COR-L47 (cell line): ENCODE results near the gene RNF126.
"Not testable (repeated sequence)": the region's sequence is repeated elsewhere in the genome, so short reads cannot be mapped to it uniquely, and the experiment has no call there.

Experiments used
- DNase-seq: peaks from one replicate; lab custom pipeline; 2025; lab: John Stamatoyannopoulos, UW

The RNF126 gene

GRCh38 chr19:646779-647565, 16.0 kb downstream of the RNF126 start:
- no peak for DNase-seq

- no peak for DNase-seq
These were observed 16.9 kb downstream of the RNF126 start for GRCh38 chr19:645912-646778.

GRCh38 chr19:644789-645188, 18.2 kb downstream of the RNF126 start:
- no peak for DNase-seq

- DNase-seq: no peak
These were observed 18.7 kb downstream of the RNF126 start for GRCh38 chr19:644363-644762.

- no peak for DNase-seq
These were observed 19.3 kb downstream of the RNF126 start for GRCh38 chr19:643736-644135.

- no peak for DNase-seq
These were observed 20.0 kb downstream of the RNF126 start for GRCh38 chr19:642767-643727.

GRCh38 chr19:641702-642101, 21.3 kb downstream of the RNF126 start:
- no peak for DNase-seq

- no peak for DNase-seq
These were observed 22.3 kb downstream of the RNF126 start for GRCh38 chr19:640606-641189.

GRCh38 chr19:640161-640558, 22.9 kb downstream of the RNF126 start:
- no peak for DNase-seq

GRCh38 chr19:639253-640160, 23.5 kb downstream of the RNF126 start, which contains the start of gene FGF22:
Gene FGF22 (plus strand): TSS chr19:639879. CDS start chr19:639926, 47 bp downstream.
- DNase-seq: peak; percentile 64

GRCh38 chr19:638906-639252, 24.1 kb downstream of the RNF126 start:
- no peak for DNase-seq

- DNase-seq: no peak
These were observed 27.9 kb downstream of the RNF126 start for GRCh38 chr19:634975-635652.

- DNase-seq: no peak
These were observed 29.0 kb downstream of the RNF126 start for GRCh38 chr19:633786-634639.

GRCh38 chr19:633068-633785, 29.8 kb downstream of the RNF126 start, which contains the start of gene POLRMT:
Gene POLRMT (minus strand): TSS chr19:633537. CDS start chr19:633512, 25 bp downstream.
- DNase-seq: peak; percentile 98

GRCh38 chr19:632579-633067, 30.4 kb downstream of the RNF126 start:
- no peak for DNase-seq

- no peak for DNase-seq
These were observed 32.9 kb downstream of the RNF126 start for GRCh38 chr19:629961-630714.

- not testable (repeated sequence) for DNase-seq
These were observed 33.5 kb downstream of the RNF126 start for GRCh38 chr19:629515-629914.
